Dendritic cell treated with granulocyte-macrophage colony-stimulating factor and Interleukin-4, amounts not matched to agents 40 ng/mL and 50 ng/mL, for 4 days (primary cell): ENCODE measurements around the gene TCF20.

Experiments used
- H3K27ac Mint-ChIP-seq: one replicate; pipeline ENCODE4 v1.8.0; 2022; ENCODE audit warnings: mild to moderate bottlenecking, mixed read lengths
- H3K27me3 Mint-ChIP-seq: one replicate; pipeline ENCODE4 v1.8.0; 2022; ENCODE audit warnings: mild to moderate bottlenecking, mixed read lengths
- H3K36me3 Mint-ChIP-seq: one replicate; pipeline ENCODE4 v1.8.0; 2022; ENCODE audit warnings: low read depth, mixed read lengths
- H3K4me1 Mint-ChIP-seq: one replicate; pipeline ENCODE4 v1.8.0; 2022; ENCODE audit warnings: low read depth, mixed read lengths
- H3K4me3 Mint-ChIP-seq: one replicate; pipeline ENCODE4 v1.8.0; 2022; ENCODE audit warnings: mild to moderate bottlenecking, moderate library complexity, mixed read lengths
- H3K9me3 Mint-ChIP-seq: one replicate; pipeline ENCODE4 v1.8.0; 2022; ENCODE audit warnings: mixed read lengths
- intact Hi-C: fragments of 100-400 bp; cut with micrococcal nuclease; formaldehyde crosslinking; loops from one replicate; pipeline ENCODE4 v1.15.0; 2022

Gene TCF20

GRCh38 chr22:42307806-42308563 lies 37.5 kb upstream of the TCF20 start:
- Mint-ChIP-seq H3K9me3 (no peaks in the 10 kb centered on the region), H3K36me3 (no peaks in the 10 kb centered on the region), H3K4me1 (peaks cover 6% of the 10 kb centered on the region), H3K27ac (no peak overlapping the region), H3K4me3 (no peak overlapping the region), H3K27me3 (peaks cover 32% of the 10 kb centered on the region)
- intact Hi-C loops: no loop called here

GRCh38 chr22:42306010-42306409 lies 35.6 kb upstream of the TCF20 start:
- Mint-ChIP-seq H3K27me3 (peaks cover 29% of the 10 kb centered on the region), H3K4me1 (peaks cover 13% of the 10 kb centered on the region), H3K4me3 (no peak overlapping the region), H3K36me3 (no peaks in the 10 kb centered on the region), H3K9me3 (no peaks in the 10 kb centered on the region), H3K27ac (no peak overlapping the region)
- intact Hi-C loops: no loop called here

GRCh38 chr22:42304324-42304790 lies 33.9 kb upstream of the TCF20 start:
- peaks cover 29% of the 10 kb centered on the region for H3K4me1 Mint-ChIP-seq
- no peak overlapping the region for H3K27ac Mint-ChIP-seq
- H3K4me3 Mint-ChIP-seq: no peak overlapping the region
- H3K9me3 Mint-ChIP-seq: no peaks in the 10 kb centered on the region
- intact Hi-C loops: no loop called here
- no peaks in the 10 kb centered on the region for H3K36me3 Mint-ChIP-seq
- H3K27me3 Mint-ChIP-seq: peaks cover 22% of the 10 kb centered on the region

GRCh38 chr22:42303396-42304323 lies 33.2 kb upstream of the TCF20 start:
- intact Hi-C loops: no loop called here
- H3K27ac Mint-ChIP-seq: no peak overlapping the region
- H3K27me3 Mint-ChIP-seq: peaks cover 21% of the 10 kb centered on the region
- H3K36me3 Mint-ChIP-seq: no peaks in the 10 kb centered on the region
- H3K4me1 Mint-ChIP-seq: peaks cover 33% of the 10 kb centered on the region
- no peak overlapping the region for H3K4me3 Mint-ChIP-seq
- no peaks in the 10 kb centered on the region for H3K9me3 Mint-ChIP-seq

GRCh38 chr22:42301742-42302102 lies 31.3 kb upstream of the TCF20 start:
- Mint-ChIP-seq H3K4me1 (peaks cover 53% of the 10 kb centered on the region), H3K4me3 (no peak overlapping the region), H3K27me3 (peaks cover 23% of the 10 kb centered on the region), H3K9me3 (no peaks in the 10 kb centered on the region), H3K27ac (no peak overlapping the region), H3K36me3 (no peaks in the 10 kb centered on the region)
- intact Hi-C loops: no loop called here

- Mint-ChIP-seq H3K9me3 (no peaks in the 10 kb centered on the region), H3K27ac (no peak overlapping the region), H3K4me1 (peaks cover 57% of the 10 kb centered on the region), H3K36me3 (no peaks in the 10 kb centered on the region), H3K4me3 (no peak overlapping the region), H3K27me3 (peaks cover 24% of the 10 kb centered on the region)
- intact Hi-C loops: no loop called here
These were observed 30.8 kb upstream of the TCF20 start for GRCh38 chr22:42301077-42301741.

GRCh38 chr22:42300259-42301076 lies 30.0 kb upstream of the TCF20 start:
- H3K4me1 Mint-ChIP-seq: peaks cover 57% of the 10 kb centered on the region
- H3K9me3 Mint-ChIP-seq: no peaks in the 10 kb centered on the region
- no peaks in the 10 kb centered on the region for H3K36me3 Mint-ChIP-seq
- peak overlapping the region; percentile 41 for H3K4me3 Mint-ChIP-seq
- intact Hi-C loops: no loop called here
- H3K27me3 Mint-ChIP-seq: peaks cover 25% of the 10 kb centered on the region
- H3K27ac Mint-ChIP-seq: peak overlapping the region; percentile 41

GRCh38 chr22:42299586-42300258 lies 29.3 kb upstream of the TCF20 start:
- Mint-ChIP-seq H3K9me3 (no peaks in the 10 kb centered on the region), H3K27ac (peak overlapping the region; percentile 41), H3K27me3 (peaks cover 25% of the 10 kb centered on the region), H3K4me3 (peak overlapping the region; percentile 41), H3K4me1 (peaks cover 57% of the 10 kb centered on the region), H3K36me3 (no peaks in the 10 kb centered on the region)
- intact Hi-C loops: no loop called here

GRCh38 chr22:42298746-42299145 lies 28.3 kb upstream of the TCF20 start:
- Mint-ChIP-seq H3K4me3 (no peak overlapping the region), H3K27ac (no peak overlapping the region), H3K36me3 (no peaks in the 10 kb centered on the region), H3K27me3 (peaks cover 18% of the 10 kb centered on the region), H3K4me1 (peaks cover 57% of the 10 kb centered on the region), H3K9me3 (no peaks in the 10 kb centered on the region)
- intact Hi-C loops: no loop called here

GRCh38 chr22:42297778-42298177 lies 27.3 kb upstream of the TCF20 start:
- no peaks in the 10 kb centered on the region for H3K9me3 Mint-ChIP-seq
- no peaks in the 10 kb centered on the region for H3K36me3 Mint-ChIP-seq
- H3K27me3 Mint-ChIP-seq: peaks cover 10% of the 10 kb centered on the region
- no peak overlapping the region for H3K4me3 Mint-ChIP-seq
- H3K4me1 Mint-ChIP-seq: peaks cover 51% of the 10 kb centered on the region
- intact Hi-C loops: no loop called here
- no peak overlapping the region for H3K27ac Mint-ChIP-seq

- Mint-ChIP-seq H3K9me3 (no peaks in the 10 kb centered on the region), H3K4me1 (peaks cover 51% of the 10 kb centered on the region), H3K36me3 (no peaks in the 10 kb centered on the region), H3K27ac (no peak overlapping the region), H3K4me3 (no peak overlapping the region), H3K27me3 (peaks cover 11% of the 10 kb centered on the region)
- intact Hi-C loops: no loop called here
These were observed 26.4 kb upstream of the TCF20 start for GRCh38 chr22:42296883-42297282.

GRCh38 chr22:42296381-42296853 lies 26.0 kb upstream of the TCF20 start:
- peaks cover 49% of the 10 kb centered on the region for H3K4me1 Mint-ChIP-seq
- no peak overlapping the region for H3K4me3 Mint-ChIP-seq
- no peaks in the 10 kb centered on the region for H3K9me3 Mint-ChIP-seq
- H3K27me3 Mint-ChIP-seq: peaks cover 13% of the 10 kb centered on the region
- H3K36me3 Mint-ChIP-seq: no peaks in the 10 kb centered on the region
- intact Hi-C loops: no loop called here
- H3K27ac Mint-ChIP-seq: no peak overlapping the region
